Neural cell (in vitro differentiated cells): ENCODE results near the gene GAMT. TPM values are rescaled to one million over a fixed set of nuclear protein-coding genes. Genes with fewer than 3 reads are reported as not detected.

Experiments used
- H2AFZ ChIP-seq: fragments of 200-600, 300-800 bp; sonication (generic), shearing (Covaris generic); 2 replicates; pipeline ENCODE4 v1.6.0; 2014; ENCODE audit warnings: low read depth, mild to moderate bottlenecking, antibody characterized with exemption, low read length, moderate library complexity
- H3F3A ChIP-seq: fragments of 200-600 bp; shearing (Covaris generic); 2 replicates; pipeline ENCODE4 v1.6.1; 2016; ENCODE audit warnings: mild to moderate bottlenecking, moderate library complexity, mixed read lengths, antibody characterized with exemption, low read length; ENCODE audit not compliant: insufficient read depth, poor library complexity, severe bottlenecking
- H3K27ac ChIP-seq: fragments of 200-600, 300-800 bp; sonication (generic), shearing (Covaris generic); 2 replicates; pipeline ENCODE4 v1.5.1; 2014; ENCODE audit warnings: mild to moderate bottlenecking, low read length, moderate library complexity
- H3K27me3 ChIP-seq: fragments of 300-800, 200-600 bp; sonication (generic), shearing (Covaris generic); 2 replicates; pipeline ENCODE4 v1.6.0; 2014; ENCODE audit warnings: mild to moderate bottlenecking, low read depth, low read length, moderate library complexity; ENCODE audit not compliant: insufficient read depth
- H3K36me3 ChIP-seq: fragments of 300-800, 200-600 bp; sonication (generic), shearing (Covaris generic); 2 replicates; pipeline ENCODE4 v1.5.1; 2014; ENCODE audit warnings: mild to moderate bottlenecking, antibody characterized with exemption, low read length, moderate library complexity; ENCODE audit not compliant: insufficient read depth
- H3K4me2 ChIP-seq: fragments of 300-800, 200-600 bp; sonication (generic), shearing (Covaris generic); 2 replicates; pipeline ENCODE4 v1.6.0; 2014; ENCODE audit warnings: mild to moderate bottlenecking, low read length
- H3K4me3 ChIP-seq: fragments of 300-800, 200-600 bp; sonication (generic), shearing (Covaris generic); 2 replicates; pipeline ENCODE4 v1.5.1; 2014; ENCODE audit warnings: mild to moderate bottlenecking, low read length, moderate library complexity
- H3K79me2 ChIP-seq: fragments of 200-600 bp; shearing (Covaris generic); replicated peaks from 2 replicates; pipeline ENCODE4 v1.6.0; 2014; ENCODE audit warnings: mild to moderate bottlenecking, low read length, moderate library complexity; ENCODE audit not compliant: insufficient read depth
- H3K9ac ChIP-seq: fragments of 300-800, 200-600 bp; sonication (generic), shearing (Covaris generic); 2 replicates; pipeline ENCODE4 v1.6.1; 2016; ENCODE audit warnings: mild to moderate bottlenecking, low read length, mixed read lengths
- H3K9me2 ChIP-seq: fragments of 200-600 bp; shearing (Covaris generic); 2 replicates; pipeline ENCODE4 v1.6.1; 2016; ENCODE audit warnings: mild to moderate bottlenecking, low read length, mixed read lengths; ENCODE audit not compliant: insufficient read depth
- H3K9me3 ChIP-seq: fragments of 200-600, 300-800 bp; sonication (generic), shearing (Covaris generic); 2 replicates; pipeline ENCODE4 v1.6.1; 2016; ENCODE audit warnings: mild to moderate bottlenecking, mixed run types, low read length, moderate library complexity, mixed read lengths
- H4K20me1 ChIP-seq: fragments of 200-600 bp; shearing (Covaris generic); 2 replicates; pipeline ENCODE4 v1.6.1; 2016; ENCODE audit warnings: mild to moderate bottlenecking, mixed run types; ENCODE audit not compliant: insufficient read depth
- EP300 ChIP-seq: fragments of 450-650 bp; conservative IDR thresholded peaks from 2 replicates; pipeline ENCODE4 v1.6.1; 2014; ENCODE audit warnings: antibody characterized with exemption, mild to moderate bottlenecking, moderate library complexity; ENCODE audit not compliant: poor library complexity, severe bottlenecking
- EZH2 ChIP-seq: fragments of 200-600, 300-800 bp; shearing (Covaris generic), sonication (generic); IDR thresholded peaks from 2 replicates; pipeline ENCODE4 v1.6.1; 2014; ENCODE audit warnings: antibody characterized with exemption, low read length, borderline replicate concordance, mild to moderate bottlenecking; ENCODE audit not compliant: insufficient read depth, poor library complexity, severe bottlenecking
- MXI1 ChIP-seq: fragments of 450-650 bp; conservative IDR thresholded peaks from 2 replicates; pipeline ENCODE4 v1.6.1; 2014; ENCODE audit warnings: antibody characterized with exemption, mild to moderate bottlenecking; ENCODE audit not compliant: poor library complexity, severe bottlenecking
- POLR2AphosphoS5 ChIP-seq: IDR thresholded peaks from 2 replicates; pipeline ENCODE4 v1.6.1; 2012
- RAD21 ChIP-seq: fragments of 450-650 bp; conservative IDR thresholded peaks from 2 replicates; pipeline ENCODE4 v1.6.1; 2014; ENCODE audit warnings: antibody characterized with exemption, mild to moderate bottlenecking, moderate library complexity
- SMC3 ChIP-seq: fragments of 450-650 bp; conservative IDR thresholded peaks from 2 replicates; pipeline ENCODE4 v1.6.1; 2014; ENCODE audit warnings: antibody characterized with exemption, mild to moderate bottlenecking, moderate library complexity; ENCODE audit not compliant: poor library complexity
- TAF1 ChIP-seq: IDR thresholded peaks from 2 replicates; pipeline ENCODE4 v1.6.1; 2012; ENCODE audit warnings: low read depth
- polyA plus RNA-seq: library from polyadenylated mRNA; depleted of rRNA; stranded (reverse); fragments of >200 nt; gene quantifications from 2 replicates; pipeline ENCODE4 v1.2.3, GENCODE V29; 2014
- TF ChIP-seq, protein P1 (sequence below): fragments of 450-650 bp; IDR thresholded peaks from 2 replicates; pipeline ENCODE4 v1.5.1; 2014; ENCODE audit warnings: antibody characterized with exemption, mild to moderate bottlenecking, moderate library complexity; ENCODE audit not compliant: poor library complexity, severe bottlenecking
- TF ChIP-seq, protein P2 (sequence below): IDR thresholded peaks from 2 replicates; pipeline ENCODE4 v1.6.1; 2012; ENCODE audit warnings: borderline replicate concordance

GAMT gene
- polyA plus RNA-seq, 1 donor from 2014 or later: 32.5 TPM

DNA sequence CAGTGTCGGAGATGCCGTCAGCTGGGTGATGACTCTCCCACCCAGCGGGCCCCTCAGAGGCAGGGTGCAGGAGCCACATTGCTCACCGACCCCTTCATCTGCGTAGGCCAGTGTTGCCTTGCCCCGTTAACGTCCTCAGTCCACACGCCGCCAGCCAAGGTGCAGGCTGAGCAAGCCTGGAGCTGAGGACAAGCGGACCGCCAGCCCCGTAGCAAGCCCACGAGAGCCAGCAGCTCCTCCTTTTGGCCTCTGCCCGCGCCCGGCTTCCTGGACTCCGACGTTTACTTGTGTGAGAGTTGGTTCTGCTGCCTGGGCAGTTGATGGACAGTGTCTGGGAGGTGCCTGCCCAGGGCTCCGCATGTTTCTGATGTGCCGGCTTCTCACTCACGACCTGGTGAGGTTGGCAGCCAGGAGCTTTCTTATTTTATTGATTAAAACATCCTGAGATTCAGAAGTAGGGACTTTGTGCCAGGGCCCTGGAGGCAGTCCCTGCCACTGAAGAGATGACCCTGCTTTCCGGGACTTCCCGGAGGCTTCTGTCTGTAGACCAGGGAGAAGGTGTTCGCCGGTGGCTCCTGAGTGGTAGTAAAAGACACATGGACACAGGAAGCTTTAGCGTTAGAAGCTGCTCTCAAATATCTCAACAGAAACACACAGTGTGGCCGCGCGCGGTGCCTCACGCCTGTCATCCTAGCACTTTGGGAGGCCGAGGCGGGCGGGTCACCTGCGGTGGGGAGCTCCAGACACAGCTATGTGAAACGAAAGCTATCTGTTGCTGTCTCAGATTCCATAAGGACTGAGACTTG lies 11.9 kb upstream of the GAMT start:
- no peaks in the 10 kb centered on the region for H3F3A ChIP-seq
- no peaks in the 10 kb centered on the region for H3K9me3 ChIP-seq
- H2AFZ ChIP-seq: no peak overlapping the region
- H4K20me1 ChIP-seq: peaks cover 31% of the 10 kb centered on the region
- no peaks in the 10 kb centered on the region for H3K27me3 ChIP-seq
- no peak overlapping the region for H3K4me3 ChIP-seq
- no peak overlapping the region for H3K27ac ChIP-seq
- H3K9me2 ChIP-seq: no peaks in the 10 kb centered on the region
- no peak overlapping the region for H3K4me2 ChIP-seq
- no peak overlapping the region for H3K9ac ChIP-seq
- TF ChIP-seq EP300 (no peak), TAF1 (no peak), POLR2AphosphoS5 (no peak), SMC3 (no peak), EZH2 (no peak)
- TF ChIP-seq, protein P1, sequence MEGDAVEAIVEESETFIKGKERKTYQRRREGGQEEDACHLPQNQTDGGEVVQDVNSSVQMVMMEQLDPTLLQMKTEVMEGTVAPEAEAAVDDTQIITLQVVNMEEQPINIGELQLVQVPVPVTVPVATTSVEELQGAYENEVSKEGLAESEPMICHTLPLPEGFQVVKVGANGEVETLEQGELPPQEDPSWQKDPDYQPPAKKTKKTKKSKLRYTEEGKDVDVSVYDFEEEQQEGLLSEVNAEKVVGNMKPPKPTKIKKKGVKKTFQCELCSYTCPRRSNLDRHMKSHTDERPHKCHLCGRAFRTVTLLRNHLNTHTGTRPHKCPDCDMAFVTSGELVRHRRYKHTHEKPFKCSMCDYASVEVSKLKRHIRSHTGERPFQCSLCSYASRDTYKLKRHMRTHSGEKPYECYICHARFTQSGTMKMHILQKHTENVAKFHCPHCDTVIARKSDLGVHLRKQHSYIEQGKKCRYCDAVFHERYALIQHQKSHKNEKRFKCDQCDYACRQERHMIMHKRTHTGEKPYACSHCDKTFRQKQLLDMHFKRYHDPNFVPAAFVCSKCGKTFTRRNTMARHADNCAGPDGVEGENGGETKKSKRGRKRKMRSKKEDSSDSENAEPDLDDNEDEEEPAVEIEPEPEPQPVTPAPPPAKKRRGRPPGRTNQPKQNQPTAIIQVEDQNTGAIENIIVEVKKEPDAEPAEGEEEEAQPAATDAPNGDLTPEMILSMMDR: no peak
- peaks cover 88% of the 10 kb centered on the region for H3K79me2 ChIP-seq
- H3K36me3 ChIP-seq: no peaks in the 10 kb centered on the region

DNA sequence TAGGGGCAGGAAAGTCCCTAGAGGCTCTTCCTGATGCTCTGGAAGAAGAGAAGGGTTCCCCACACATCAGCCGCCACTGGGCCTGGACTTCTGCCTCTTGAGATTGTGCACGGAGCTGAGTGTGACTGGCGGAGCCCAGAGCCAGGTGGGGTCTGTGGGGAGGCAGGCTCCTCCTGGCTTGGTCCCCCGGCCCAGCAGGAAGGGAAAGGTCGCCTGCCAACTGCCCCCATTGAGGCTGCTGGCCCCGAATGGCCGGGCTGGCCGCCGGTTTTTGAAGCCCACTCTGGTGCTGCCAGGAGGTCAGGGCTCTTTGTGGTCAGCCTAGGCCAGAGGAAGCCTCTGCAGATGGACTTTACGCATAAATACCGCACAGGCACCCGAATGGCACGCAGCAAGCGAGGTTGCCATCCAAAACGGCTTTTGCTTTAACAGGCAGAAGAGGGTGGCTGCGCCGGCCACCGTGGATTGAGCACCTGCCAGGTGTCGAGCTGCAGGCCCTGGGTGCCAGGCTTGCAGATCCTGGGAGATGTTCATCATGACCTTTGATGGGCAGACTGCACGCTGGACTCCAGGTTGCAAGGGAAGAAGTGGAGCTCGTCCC lies 11.1 kb upstream of the GAMT start:
- peaks cover 31% of the 10 kb centered on the region for H4K20me1 ChIP-seq
- H3F3A ChIP-seq: no peaks in the 10 kb centered on the region
- H3K27me3 ChIP-seq: no peaks in the 10 kb centered on the region
- no peak overlapping the region for H3K4me3 ChIP-seq
- H2AFZ ChIP-seq: no peak overlapping the region
- TF ChIP-seq TAF1 (no peak), EP300 (no peak), EZH2 (no peak), SMC3 (no peak), POLR2AphosphoS5 (no peak), MXI1 (no peak), RAD21 (no peak)
- TF ChIP-seq, protein P2, sequence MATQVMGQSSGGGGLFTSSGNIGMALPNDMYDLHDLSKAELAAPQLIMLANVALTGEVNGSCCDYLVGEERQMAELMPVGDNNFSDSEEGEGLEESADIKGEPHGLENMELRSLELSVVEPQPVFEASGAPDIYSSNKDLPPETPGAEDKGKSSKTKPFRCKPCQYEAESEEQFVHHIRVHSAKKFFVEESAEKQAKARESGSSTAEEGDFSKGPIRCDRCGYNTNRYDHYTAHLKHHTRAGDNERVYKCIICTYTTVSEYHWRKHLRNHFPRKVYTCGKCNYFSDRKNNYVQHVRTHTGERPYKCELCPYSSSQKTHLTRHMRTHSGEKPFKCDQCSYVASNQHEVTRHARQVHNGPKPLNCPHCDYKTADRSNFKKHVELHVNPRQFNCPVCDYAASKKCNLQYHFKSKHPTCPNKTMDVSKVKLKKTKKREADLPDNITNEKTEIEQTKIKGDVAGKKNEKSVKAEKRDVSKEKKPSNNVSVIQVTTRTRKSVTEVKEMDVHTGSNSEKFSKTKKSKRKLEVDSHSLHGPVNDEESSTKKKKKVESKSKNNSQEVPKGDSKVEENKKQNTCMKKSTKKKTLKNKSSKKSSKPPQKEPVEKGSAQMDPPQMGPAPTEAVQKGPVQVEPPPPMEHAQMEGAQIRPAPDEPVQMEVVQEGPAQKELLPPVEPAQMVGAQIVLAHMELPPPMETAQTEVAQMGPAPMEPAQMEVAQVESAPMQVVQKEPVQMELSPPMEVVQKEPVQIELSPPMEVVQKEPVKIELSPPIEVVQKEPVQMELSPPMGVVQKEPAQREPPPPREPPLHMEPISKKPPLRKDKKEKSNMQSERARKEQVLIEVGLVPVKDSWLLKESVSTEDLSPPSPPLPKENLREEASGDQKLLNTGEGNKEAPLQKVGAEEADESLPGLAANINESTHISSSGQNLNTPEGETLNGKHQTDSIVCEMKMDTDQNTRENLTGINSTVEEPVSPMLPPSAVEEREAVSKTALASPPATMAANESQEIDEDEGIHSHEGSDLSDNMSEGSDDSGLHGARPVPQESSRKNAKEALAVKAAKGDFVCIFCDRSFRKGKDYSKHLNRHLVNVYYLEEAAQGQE: no peak
- TF ChIP-seq, protein P1: no peak
- H3K27ac ChIP-seq: no peak overlapping the region
- no peaks in the 10 kb centered on the region for H3K9me3 ChIP-seq
- H3K36me3 ChIP-seq: no peaks in the 10 kb centered on the region
- peaks cover 85% of the 10 kb centered on the region for H3K79me2 ChIP-seq
- no peak overlapping the region for H3K4me2 ChIP-seq
- no peak overlapping the region for H3K9ac ChIP-seq
- H3K9me2 ChIP-seq: no peaks in the 10 kb centered on the region
